K562 (cell line): ENCODE results near the gene SND1. TPM values are rescaled to one million over a fixed set of nuclear protein-coding genes. Genes with fewer than 3 reads are reported as not detected.
A peak's percentile ranks its signal among the peaks of the same experiment; 100 is the strongest.

Experiments used
- CBX5 ChIP-seq: IDR thresholded peaks from 2 replicates; pipeline ENCODE4 v1.6.1; 2014; ENCODE audit warnings: low read depth, borderline replicate concordance
- DEAF1 ChIP-seq: fragments of 450-650 bp; formaldehyde crosslinking; IDR thresholded peaks from 2 replicates; pipeline ENCODE4 v1.4.0; 2020; ENCODE audit warnings: mild to moderate bottlenecking, moderate library complexity
- FOS ChIP-seq: IDR thresholded peaks from 3 replicates; pipeline ENCODE4 v1.6.1; 2011; ENCODE audit not compliant: insufficient read length; ENCODE audit errors: extremely low read depth
- GTF2B ChIP-seq: IDR thresholded peaks from 2 replicates; pipeline ENCODE4 v1.6.1; 2011; ENCODE audit not compliant: insufficient read length; ENCODE audit errors: extremely low read depth
- HDAC1 ChIP-seq, 2 experiments: fragments of 450-650 bp; IDR thresholded peaks; 2 replicates each; pipeline ENCODE4 v1.6.1; 2016 to 2017; ENCODE audit warnings: inconsistent platforms in 1 of 2, mild to moderate bottlenecking in 1 of 2, moderate library complexity in 1 of 2
- HMG20B ChIP-seq: fragments of 250-450 bp; sonication (Bioruptor Pico); IDR thresholded peaks from 2 replicates; pipeline ENCODE4 v1.5.0; 2021; ENCODE audit warnings: mild to moderate bottlenecking
- HNRNPK ChIP-seq: fragments of 200-400 bp; formaldehyde crosslinking; IDR thresholded peaks from one replicate; pipeline ENCODE4 v1.6.1; 2018; ENCODE audit warnings: mild to moderate bottlenecking, low read depth, low read length; ENCODE audit not compliant: poor library complexity, severe bottlenecking
- KDM1A ChIP-seq, 2 experiments: fragments of 450-650 bp; IDR thresholded peaks; 2 replicates each; pipeline ENCODE4 v1.6.1; 2016; ENCODE audit warnings: mild to moderate bottlenecking in 2 of 2
- NBN ChIP-seq: fragments of 450-650 bp; IDR thresholded peaks from 2 replicates; pipeline ENCODE4 v1.6.1; 2016; ENCODE audit warnings: low read depth, mild to moderate bottlenecking
- NCOA6 ChIP-seq: fragments of 450-650 bp; IDR thresholded peaks from 2 replicates; pipeline ENCODE4 v1.6.1; 2017; ENCODE audit warnings: mild to moderate bottlenecking
- OTX1 ChIP-seq: fragments of 450-650 bp; formaldehyde crosslinking; IDR thresholded peaks from 2 replicates; pipeline ENCODE4 v1.4.0; 2022; ENCODE audit warnings: mild to moderate bottlenecking
- RAD51 ChIP-seq: fragments of 450-650 bp; IDR thresholded peaks from 2 replicates; pipeline ENCODE4 v1.7.1; 2016; ENCODE audit warnings: low read depth, mild to moderate bottlenecking, borderline replicate concordance
- REST ChIP-seq, 2 experiments: fragments of 450-650 bp; formaldehyde crosslinking in 1 of 2; IDR thresholded peaks; 2 replicates each; pipeline versions ENCODE4 v1.4.0 to v1.6.1; 2014 to 2020; ENCODE audit warnings: mild to moderate bottlenecking in 2 of 2, borderline replicate concordance in 1 of 2, low read depth in 1 of 2
- RNF2 ChIP-seq: sonication (generic); IDR thresholded peaks from 2 replicates; pipeline ENCODE4 v1.6.1; 2016
- STAT5A ChIP-seq: IDR thresholded peaks from 2 replicates; pipeline ENCODE4 v1.6.1; 2012; ENCODE audit warnings: low read length, inconsistent platforms, borderline replicate concordance
- ZBTB8A ChIP-seq: fragments of 450-650 bp; IDR thresholded peaks from 2 replicates; pipeline ENCODE4 v1.6.1; 2018; ENCODE audit warnings: mild to moderate bottlenecking, moderate library complexity; ENCODE audit not compliant: partially characterized antibody
- ZNF175 ChIP-seq: fragments of 200-800 bp; sonication (Bioruptor generic); IDR thresholded peaks from 2 replicates; pipeline ENCODE4 v1.6.1; 2016; ENCODE audit warnings: low read depth, mild to moderate bottlenecking, missing genetic modification characterization, missing compliant biosample characterization
- ZNF668 ChIP-seq: fragments of 250-450 bp; sonication (Bioruptor Pico); IDR thresholded peaks from 2 replicates; pipeline ENCODE4 v1.8.0; 2022; ENCODE audit warnings: mild to moderate bottlenecking, inconsistent platforms
- polyA plus RNA-seq, 8 experiments: library from polyadenylated mRNA; depleted of rRNA in 4 of 8; stranded (reverse) in 5 of 8; unstranded in 3 of 8; fragments of >200 nt; fragmentation: Nextera tagmentation in 2 of 8; fragmentation: Illumina TruSeq in 1 of 8; extraction: Ambion mirVana in 2 of 8; extraction: Trizol in 1 of 8; gene quantifications; 2 replicates each; pipeline versions ENCODE4 v1.2.1 to v1.2.3, GENCODE V29; 2011 to 2014; ENCODE audit warnings: inconsistent platforms in 1 of 8, missing spikeins in 1 of 8
- total RNA-seq, 7 experiments: library from RNA; depleted of rRNA in 6 of 7; stranded (reverse); fragments of >200 nt in 6 of 7; fragmentation: Illumina TruSeq in 2 of 7; extraction: Trizol in 2 of 7; gene quantifications; 2 replicates each; pipeline versions ENCODE4 v1.2.1 to v1.2.3, GENCODE V29; 2011 to 2021; ENCODE audit warnings: low replicate concordance in 1 of 7

SND1 gene
- total and polyA plus RNA-seq, 9 of the 15 experiments (the other 6 are each of a cell fraction or from before 2014, with no cell fraction given): 46.5 to 307 (median 191) TPM

GRCh38 chr7:127892488-127893314 is 240.7 kb downstream of the SND1 start (continued):
- peak; percentile 35; the same call in 1 of the 2 replicates for TF ChIP-seq DEAF1 (CRISPR knock-in tag)
- TF ChIP-seq FOS: no peak
- peak; percentile 62; the same call in 1 of the 2 replicates for TF ChIP-seq RAD51
- TF ChIP-seq CBX5: no peak
- peak in 1 of 2 experiments; percentile 91; a peak in 2 of 4 replicates for TF ChIP-seq HDAC1 (IDR thresholded peaks at IDR 0.05)
- TF ChIP-seq NCOA6: no peak
- TF ChIP-seq OTX1 (CRISPR knock-in tag): peak; percentile 53; the same call in 1 of the 2 replicates
- TF ChIP-seq REST (IDR thresholded peaks at IDR 0.05; ENCODE audit: borderline replicate concordance): peak; percentile 25; the same call in 1 of the 2 replicates
- 0 out of 2 replicates have a peak, but pooled peaks have one; percentile 19 for TF ChIP-seq REST (CRISPR knock-in tag; IDR thresholded peaks at IDR 0.05; ENCODE audit: low read depth)
- TF ChIP-seq GTF2B: no peak
- TF ChIP-seq KDM1A (IDR thresholded peaks at IDR 0.05): peak; percentile 80 to 89
- peak; percentile 36; the same call in 1 of the 2 replicates for TF ChIP-seq ZNF175 (CRISPR knock-in tag)
- TF ChIP-seq HNRNPK: no peak
- TF ChIP-seq ZBTB8A: no peak
- TF ChIP-seq NBN: peak; percentile 93
- peak; percentile 77 for TF ChIP-seq STAT5A
- peak; percentile 50; the same call in 1 of the 2 replicates for TF ChIP-seq RNF2
- TF ChIP-seq HMG20B (CRISPR knock-in tag): no peak
- no peak for TF ChIP-seq ZNF668 (CRISPR knock-in tag)
